GM13977 (cell line): ENCODE measurements around the gene COQ8A.

Experiments
- DNase-seq: peaks from one replicate; pipeline ENCODE4 v3.0.0; 2012; ENCODE audit warnings: low spot score
- CTCF ChIP-seq: IDR thresholded peaks from 2 replicates; pipeline ENCODE4 v1.5.1; 2012; ENCODE audit warnings: mild to moderate bottlenecking, control low read depth; ENCODE audit not compliant: insufficient read depth; ENCODE audit errors: extremely low read depth, missing control alignments
- in situ Hi-C: fragments of 300-500 bp; cut with MboI; formaldehyde crosslinking; loops from one replicate; pipeline ENCODE4 v1.12.0; 2022; ENCODE audit warnings: low sequenced_read_pairs, low pct_unique_long_range_greater_than_20kb, mixed read lengths, inconsistent platforms; ENCODE audit not compliant: unreplicated experiment

COQ8A gene

GRCh38 chr1:226987623-226988333 is 47.7 kb downstream of the COQ8A start:
- DNase-seq, result no peak
- no peak for TF ChIP-seq CTCF
- in situ Hi-C loops, result no loop called here

GRCh38 chr1:226988334-226988666 is 48.2 kb downstream of the COQ8A start:
- in situ Hi-C loops, result no loop called here
- TF ChIP-seq CTCF, result no peak
- peak; percentile 19 for DNase-seq

GRCh38 chr1:226989085-226989920 is 49.2 kb downstream of the COQ8A start:
- DNase-seq, result no peak
- TF ChIP-seq CTCF, result no peak
- in situ Hi-C loops, result no loop called here

GRCh38 chr1:226990133-226990716 is 50.1 kb downstream of the COQ8A start:
- peak; percentile 60 for DNase-seq
- TF ChIP-seq CTCF, result no peak
- in situ Hi-C loops, result no loop called here

- no peak for DNase-seq
- TF ChIP-seq CTCF, result no peak
- in situ Hi-C loops, result no loop called here
Observed at GRCh38 chr1:226991920-226992319, 51.8 kb downstream of the COQ8A start.

GRCh38 chr1:226993814-226994585 is 53.9 kb downstream of the COQ8A start:
- no peak for DNase-seq
- in situ Hi-C loops, result no loop called here
- no peak for TF ChIP-seq CTCF
